Right atrium auricular region (tissue), 2 donors: ENCODE measurements around the gene SMYD4. TPM values are rescaled to one million over a fixed set of nuclear protein-coding genes. Genes with fewer than 3 reads are reported as not detected.

ENCODE experiments used
- DNase-seq: peaks from one replicate; pipeline ENCODE4 v3.0.0-alpha.2; 2019; ENCODE audit warnings: low spot score
- H3K27ac ChIP-seq, 2 donors: fragments of 200-600 bp; sonication (generic); 1 replicate in 1 of 2; 2 replicates in 1 of 2; pipeline ENCODE4 v1.5.1; 2016 to 2019
- H3K27me3 ChIP-seq, 2 donors: fragments of 200-600 bp; sonication (generic); one replicate each; pipeline versions ENCODE4 v1.5.1 to v1.6.0; 2017 to 2019
- H3K36me3 ChIP-seq: fragments of 200-600 bp; sonication (generic); one replicate; pipeline ENCODE4 v1.5.1; 2016
- H3K4me1 ChIP-seq, 2 donors: fragments of 200-600 bp; sonication (generic); one replicate each; pipeline versions ENCODE4 v1.5.1 to v1.6.0; 2017 to 2019
- H3K4me3 ChIP-seq, 2 donors: fragments of 200-600 bp; sonication (generic); 1 replicate in 1 of 2; 2 replicates in 1 of 2; pipeline ENCODE4 v1.5.1; 2017 to 2019; ENCODE audit warnings: mild to moderate bottlenecking in 1 of 2, moderate library complexity in 1 of 2
- H3K9me3 ChIP-seq, 2 donors: fragments of 200-600 bp; sonication (generic); one replicate each; pipeline ENCODE4 v1.5.1; 2019
- CTCF ChIP-seq, 2 donors: fragments of 200-600 bp; sonication (generic); IDR thresholded peaks; one replicate each; pipeline ENCODE4 v1.5.1; 2019; ENCODE audit warnings: antibody characterized with exemption in 2 of 2
- total RNA-seq, 2 donors: library from RNA; depleted of rRNA; stranded (reverse); fragments of >200 nt; gene quantifications; one replicate each; pipeline ENCODE4 v1.1.0, GENCODE V29; 2016

The SMYD4 gene
- total RNA-seq, 2 donors from 2014 or later, result 6.2 to 7.1 TPM

- Histone ChIP-seq H3K4me1 (peaks cover 0 to 34% of the 10 kb centered on the region in 2 donors), H3K4me3 (peak overlapping the region; percentile 41 to 52), H3K27me3 (no peaks in the 10 kb centered on the region), H3K9me3 (no peaks in the 10 kb centered on the region), H3K27ac (peak overlapping the region; percentile 76 to 82), H3K36me3 (no peaks in the 10 kb centered on the region)
- DNase-seq, result peak; percentile 74
- TF ChIP-seq CTCF (IDR thresholded peaks at IDR 0.05), result no peak
These were observed 66.5 kb downstream of the SMYD4 start for GRCh38 chr17:1762901-1763898.

GRCh38 chr17:1762233-1762900 lies 67.3 kb downstream of the SMYD4 start:
- no peak for TF ChIP-seq CTCF (IDR thresholded peaks at IDR 0.05)
- Histone ChIP-seq H3K27ac (peak overlapping the region; percentile 76 to 82), H3K4me1 (peaks cover 0 to 34% of the 10 kb centered on the region in 2 donors), H3K4me3 (peak overlapping the region; percentile 41 to 52), H3K9me3 (no peaks in the 10 kb centered on the region), H3K27me3 (no peaks in the 10 kb centered on the region), H3K36me3 (no peaks in the 10 kb centered on the region)
- DNase-seq, result peak; percentile 68

GRCh38 chr17:1759529-1759928 lies 70.2 kb downstream of the SMYD4 start:
- Histone ChIP-seq H3K27me3 (no peaks in the 10 kb centered on the region), H3K4me3 (no peak overlapping the region), H3K4me1 (peaks cover 0 to 12% of the 10 kb centered on the region in 2 donors), H3K27ac (no peak overlapping the region), H3K9me3 (no peaks in the 10 kb centered on the region), H3K36me3 (no peaks in the 10 kb centered on the region)
- no peak for DNase-seq
- no peak for TF ChIP-seq CTCF (IDR thresholded peaks at IDR 0.05)

- Histone ChIP-seq H3K4me3 (no peak overlapping the region), H3K36me3 (no peaks in the 10 kb centered on the region), H3K27me3 (no peaks in the 10 kb centered on the region), H3K9me3 (no peaks in the 10 kb centered on the region), H3K27ac (no peak overlapping the region), H3K4me1 (peaks cover 0 to 5% of the 10 kb centered on the region in 2 donors)
- TF ChIP-seq CTCF (IDR thresholded peaks at IDR 0.05), result no peak
- DNase-seq, result no peak
These were observed 70.9 kb downstream of the SMYD4 start for GRCh38 chr17:1758807-1759206.

GRCh38 chr17:1755827-1756262 lies 73.9 kb downstream of the SMYD4 start:
- DNase-seq, result no peak
- Histone ChIP-seq H3K27ac (no peak overlapping the region), H3K4me1 (no peaks in the 10 kb centered on the region), H3K27me3 (no peaks in the 10 kb centered on the region), H3K36me3 (no peaks in the 10 kb centered on the region), H3K9me3 (no peaks in the 10 kb centered on the region), H3K4me3 (no peak overlapping the region)
- TF ChIP-seq CTCF (IDR thresholded peaks at IDR 0.05), result no peak
